ENCODE data around the gene TMPRSS4.

The TMPRSS4 gene

DNA sequence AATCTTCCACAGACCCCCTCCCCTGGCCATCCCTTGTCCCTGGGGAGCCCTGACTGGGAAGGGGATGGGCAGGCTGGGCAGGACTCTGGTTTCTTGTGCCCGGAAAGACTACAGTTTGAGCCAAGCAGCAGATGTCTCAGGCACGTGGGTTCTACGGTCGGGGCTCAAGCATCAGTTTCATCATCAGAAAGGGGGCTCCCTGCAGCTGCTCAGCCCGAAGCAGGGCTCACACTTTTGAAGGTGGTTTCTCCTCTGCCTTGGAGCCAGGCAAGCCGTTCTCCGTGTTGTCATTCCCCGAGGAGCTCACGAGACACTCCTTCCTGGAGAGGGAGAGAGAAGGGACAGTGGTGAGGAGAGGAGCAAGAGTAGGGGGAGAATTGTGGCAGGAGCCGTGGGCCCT is 59.9 kb downstream of the TMPRSS4 start:
- DNase-seq, result no peak

DNA sequence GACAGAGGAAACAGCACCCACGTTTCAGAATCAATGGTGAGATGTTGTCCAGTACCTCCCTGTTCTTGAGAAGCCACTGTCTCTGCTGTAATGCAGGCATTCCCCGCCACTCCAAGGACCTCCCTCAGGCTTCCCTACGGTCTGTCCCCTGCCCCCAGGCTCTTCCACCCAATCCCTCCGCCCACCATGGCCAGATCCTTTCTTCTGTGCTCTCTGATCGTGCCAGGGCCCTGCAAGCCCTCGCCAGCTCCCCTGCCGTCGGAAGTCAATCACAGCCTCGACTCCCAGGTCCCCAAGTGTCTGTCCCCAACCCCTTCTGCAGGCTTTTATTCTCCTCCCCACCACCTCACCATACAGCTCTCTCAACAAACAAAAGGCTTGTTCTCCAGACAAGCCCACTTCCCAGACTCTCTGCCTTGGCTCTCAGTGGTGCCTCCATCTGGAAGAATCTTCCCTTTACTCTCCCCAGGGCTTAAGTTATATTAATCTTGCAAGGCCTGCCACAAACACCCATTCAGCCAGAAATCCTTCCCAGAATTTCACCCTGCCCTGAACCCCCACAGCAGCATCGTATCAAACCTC is 62.1 kb downstream of the TMPRSS4 start:
- no peak for DNase-seq

DNA sequence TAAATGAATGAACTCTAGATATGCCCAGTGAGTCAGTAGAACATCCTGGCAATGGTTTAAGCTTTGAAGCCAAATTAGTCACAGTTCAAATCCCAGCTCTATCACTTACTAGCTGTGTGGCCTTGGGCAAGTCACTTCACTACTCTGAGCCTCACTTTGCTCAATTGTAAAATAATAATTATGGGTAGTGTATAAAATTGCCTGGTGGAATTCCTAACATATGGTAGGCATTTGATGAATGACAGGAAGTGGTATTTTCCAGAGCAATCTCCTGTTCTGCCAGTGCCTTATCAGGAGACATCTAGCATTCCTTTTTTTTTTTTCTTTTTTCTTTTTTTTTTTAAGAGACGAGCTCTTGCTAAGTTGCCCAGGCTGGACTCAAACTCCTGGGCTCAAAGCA is 62.7 kb downstream of the TMPRSS4 start:
- DNase-seq, result no peak

DNA sequence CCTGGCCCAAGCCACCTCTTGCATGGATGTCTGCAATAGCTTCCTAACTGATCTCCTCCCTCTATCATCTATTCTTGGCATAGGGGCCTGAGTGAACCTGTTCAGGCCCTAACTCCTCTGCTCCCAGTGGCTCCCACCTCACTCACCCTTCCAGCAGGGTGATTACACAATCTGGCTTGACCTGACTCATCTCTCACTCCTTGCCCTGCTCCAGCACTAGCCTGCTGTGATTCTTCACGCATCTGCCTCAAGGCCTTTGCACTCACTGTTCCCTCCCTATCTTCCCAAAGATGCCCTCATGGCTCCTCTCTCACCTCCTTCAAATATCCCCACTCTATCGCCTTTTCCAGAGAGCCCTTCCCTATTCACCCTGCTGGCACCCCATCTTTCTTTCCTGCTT is 65.2 kb downstream of the TMPRSS4 start:
- DNase-seq, result no peak

DNA sequence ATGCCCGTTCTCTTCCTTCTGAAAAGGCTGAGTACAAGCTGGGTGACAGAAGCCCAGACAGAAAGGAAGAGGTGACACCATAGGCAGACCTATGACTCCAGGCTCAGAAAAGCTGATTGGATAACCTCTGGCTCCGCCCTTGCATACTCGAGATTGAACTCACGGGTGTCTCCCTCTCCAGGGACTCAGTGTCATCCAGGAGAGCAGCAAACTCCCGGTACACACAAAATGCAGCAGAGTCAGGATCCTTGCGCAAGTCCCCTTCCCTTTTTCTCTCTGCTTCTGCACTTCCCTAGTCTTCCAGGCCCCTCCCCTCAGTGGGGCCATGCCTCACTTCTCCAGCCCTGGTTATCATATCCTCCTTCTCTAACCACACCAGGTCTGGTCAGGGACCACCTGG is 65.9 kb downstream of the TMPRSS4 start:
- DNase-seq, result no peak

DNA sequence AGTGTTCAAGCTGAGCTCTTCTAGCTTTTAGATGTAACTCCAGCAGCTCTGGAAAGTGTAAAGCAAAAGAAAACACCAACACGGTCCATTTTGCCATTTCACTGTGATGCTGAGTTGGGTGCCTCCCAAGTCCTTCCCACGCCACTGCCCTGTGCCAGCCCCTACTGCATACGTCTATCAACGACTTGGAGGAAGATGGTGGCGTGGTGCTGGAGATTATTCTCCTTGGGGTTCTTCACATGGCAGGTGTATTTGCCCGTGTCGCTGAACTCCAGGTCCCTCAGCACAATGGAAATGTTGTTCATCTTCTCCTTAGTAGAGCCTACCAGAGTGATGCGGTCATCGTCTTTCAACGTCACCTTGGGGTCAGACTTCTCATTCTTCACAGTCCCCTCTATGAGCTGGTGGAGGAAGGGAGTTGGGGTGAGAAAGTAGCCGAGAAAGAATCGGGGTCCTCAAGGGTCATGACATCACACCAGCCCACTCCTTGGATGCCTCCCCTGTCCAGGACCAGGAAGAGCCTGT is 66.8 kb downstream of the TMPRSS4 start:
- no peak for DNase-seq

DNA sequence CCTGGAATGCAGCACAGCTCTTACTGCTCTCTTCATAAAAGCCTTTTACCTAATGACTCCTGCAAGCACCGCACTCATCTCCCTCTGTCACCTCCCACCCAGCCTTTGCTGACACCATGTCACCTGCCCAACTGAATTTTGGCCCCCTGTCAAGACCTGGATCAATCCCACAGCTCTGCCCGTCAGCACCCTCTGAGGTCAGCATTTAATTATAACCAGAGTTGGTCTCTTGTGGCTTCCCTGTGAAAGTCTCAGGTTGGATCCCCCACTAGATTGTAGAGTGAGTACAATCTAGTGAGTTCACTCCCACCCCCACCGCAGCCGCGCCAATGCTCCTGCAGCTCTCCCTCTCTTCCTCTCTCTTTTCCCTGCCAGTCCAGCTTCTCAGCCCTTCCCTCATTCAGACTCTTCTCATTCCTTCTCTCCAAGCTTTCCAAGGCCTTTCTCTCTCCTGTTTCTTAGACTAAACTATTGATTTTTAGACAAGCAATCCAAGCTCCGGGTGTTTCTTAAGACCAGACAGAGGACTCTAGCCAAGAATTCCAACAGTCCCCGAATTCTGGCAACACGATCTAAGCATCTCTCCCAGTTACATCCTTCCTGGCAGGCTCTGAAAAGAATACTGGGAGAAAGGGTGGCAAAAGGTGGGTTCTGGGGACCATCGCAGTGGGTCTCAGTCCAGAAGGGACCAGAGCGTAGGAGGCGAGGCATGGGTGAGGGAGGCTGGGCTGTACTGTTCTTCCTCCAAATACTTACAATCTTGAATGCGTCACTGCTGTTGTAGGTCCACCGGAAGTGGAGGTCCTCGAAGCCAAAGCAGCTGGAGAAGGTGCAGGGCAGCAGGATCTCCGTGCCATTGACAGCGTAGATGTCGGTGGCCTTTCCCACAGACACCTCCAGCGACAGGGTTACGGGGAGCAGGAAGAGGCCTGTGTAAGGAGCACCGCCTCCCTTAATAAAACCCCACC is 67.7 kb downstream of the TMPRSS4 start:
- no peak for DNase-seq

DNA sequence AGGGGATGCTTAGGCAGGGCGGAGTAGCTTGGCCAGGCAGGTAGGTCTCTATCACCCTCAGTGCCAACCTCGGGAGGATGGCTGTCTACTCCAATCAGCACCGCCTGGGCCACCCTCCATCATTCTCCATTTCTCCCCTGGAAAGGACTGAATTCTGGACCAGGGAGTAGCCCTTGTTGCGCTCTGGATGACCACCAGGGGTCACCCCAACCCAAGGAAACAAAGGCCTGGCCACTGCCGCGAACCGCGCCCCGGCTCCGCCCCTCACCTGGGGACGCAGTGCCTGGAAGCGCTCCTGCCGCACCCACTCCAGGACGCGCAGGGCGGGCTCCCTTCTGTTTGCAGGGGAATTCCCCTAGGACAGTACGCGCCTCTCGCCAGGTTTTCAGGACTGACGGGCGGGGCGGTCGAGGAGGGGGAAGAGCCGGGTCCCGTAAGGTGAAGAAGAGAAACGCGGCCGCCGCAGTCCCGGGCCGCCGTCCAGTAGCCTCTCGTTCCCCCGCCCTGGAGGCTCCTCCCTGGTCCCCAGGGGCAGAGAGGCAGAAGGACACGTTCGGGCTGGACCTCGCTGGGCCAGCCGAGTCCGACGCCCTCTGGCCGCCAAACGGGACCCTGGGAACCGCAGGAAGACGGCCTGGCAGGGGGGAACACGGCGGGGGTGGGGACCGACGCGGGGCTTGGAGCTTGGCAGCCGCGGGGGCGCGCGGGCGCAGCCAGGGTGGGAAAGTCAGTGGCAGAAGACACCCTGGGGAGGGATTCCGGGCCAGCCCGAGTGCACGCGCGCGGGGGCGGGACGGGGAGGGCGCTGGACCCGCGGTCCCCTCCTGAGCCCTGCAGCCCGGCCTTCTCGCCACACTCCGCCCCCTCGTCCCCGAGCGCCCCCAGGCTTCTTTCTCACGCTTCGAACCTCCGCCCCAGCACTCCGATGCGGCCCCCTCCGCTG is 68.7 kb downstream of the TMPRSS4 start:
- peak; percentile 91 to 92 for DNase-seq

DNA sequence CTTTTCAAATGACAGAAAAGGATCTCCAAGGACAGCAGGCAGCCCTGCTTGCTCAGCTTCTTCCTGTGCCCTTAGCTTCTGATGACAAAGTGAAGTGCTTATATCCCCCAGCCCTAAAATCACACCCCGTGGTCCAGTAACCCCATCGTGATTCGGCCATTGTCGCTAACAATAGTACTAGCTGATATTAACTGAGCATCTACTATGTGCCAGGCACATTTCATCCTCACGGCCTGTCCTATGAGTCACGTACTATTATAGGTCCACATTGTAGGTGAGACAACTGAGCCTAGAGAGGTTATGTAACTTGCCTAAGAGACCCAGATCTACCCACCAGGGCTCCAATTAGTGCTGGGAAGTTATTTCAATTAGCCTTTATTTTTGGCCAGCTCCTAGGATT is 69.7 kb downstream of the TMPRSS4 start:
- DNase-seq, result no peak

DNA sequence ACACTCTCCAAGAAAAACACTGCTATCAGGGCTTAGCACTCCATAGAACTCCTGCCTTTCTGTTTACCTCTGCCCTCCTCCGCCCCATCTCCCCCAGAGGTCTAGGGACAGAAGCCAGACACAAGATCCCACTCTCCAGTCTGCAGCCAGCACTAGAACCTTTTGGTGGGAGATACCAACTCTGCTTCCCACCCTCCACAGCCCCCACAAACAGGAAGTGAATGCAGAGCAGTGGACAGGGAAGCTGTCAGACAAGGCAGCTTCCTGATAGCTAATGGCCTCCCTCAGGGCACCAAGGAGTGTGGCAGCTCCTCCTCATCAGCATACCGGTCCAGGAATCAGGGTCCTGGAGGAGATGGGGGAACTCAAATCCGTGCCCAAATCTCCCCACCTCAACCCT is 70.6 kb downstream of the TMPRSS4 start:
- DNase-seq, result no peak

DNA sequence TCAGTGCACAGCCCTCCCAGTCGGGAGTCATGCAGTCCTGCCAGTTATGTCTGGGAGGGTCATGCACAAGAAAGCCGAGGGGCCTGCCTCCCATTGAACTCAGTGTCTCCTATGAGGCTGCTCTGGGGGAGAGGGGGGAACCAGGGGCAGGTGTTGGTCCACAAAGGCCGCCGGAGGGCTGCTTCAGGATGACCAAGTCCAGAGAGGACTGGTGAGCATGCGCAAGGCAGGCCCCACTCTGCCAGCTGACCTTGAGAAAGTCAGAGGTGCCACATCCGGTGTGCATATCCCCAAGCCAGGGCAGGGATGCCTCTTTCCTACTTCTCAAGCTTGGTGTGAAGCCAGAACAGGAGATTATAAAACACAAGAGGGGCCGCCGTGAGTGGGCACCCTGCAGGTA is 71.4 kb downstream of the TMPRSS4 start:
- DNase-seq, result no peak

DNA sequence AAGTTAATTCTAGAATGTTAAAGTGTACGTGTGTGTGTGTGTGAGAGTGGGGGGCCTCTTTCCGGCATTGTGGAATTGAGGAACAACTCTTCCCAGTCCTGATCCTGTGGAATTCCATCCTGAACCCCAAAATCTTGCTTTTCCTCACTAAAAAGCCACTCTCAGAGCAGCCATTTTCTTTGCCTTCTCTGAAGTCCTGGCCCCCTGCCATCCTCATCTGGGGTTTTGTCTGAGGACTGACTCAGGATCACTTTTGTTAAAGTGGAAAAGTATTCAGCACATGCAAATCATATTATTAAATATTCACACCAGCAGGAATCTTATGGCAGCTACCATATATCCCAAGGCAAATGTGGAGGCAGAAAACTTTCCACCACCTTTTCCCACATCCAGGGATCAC is 72.0 kb downstream of the TMPRSS4 start:
- DNase-seq, result no peak

DNA sequence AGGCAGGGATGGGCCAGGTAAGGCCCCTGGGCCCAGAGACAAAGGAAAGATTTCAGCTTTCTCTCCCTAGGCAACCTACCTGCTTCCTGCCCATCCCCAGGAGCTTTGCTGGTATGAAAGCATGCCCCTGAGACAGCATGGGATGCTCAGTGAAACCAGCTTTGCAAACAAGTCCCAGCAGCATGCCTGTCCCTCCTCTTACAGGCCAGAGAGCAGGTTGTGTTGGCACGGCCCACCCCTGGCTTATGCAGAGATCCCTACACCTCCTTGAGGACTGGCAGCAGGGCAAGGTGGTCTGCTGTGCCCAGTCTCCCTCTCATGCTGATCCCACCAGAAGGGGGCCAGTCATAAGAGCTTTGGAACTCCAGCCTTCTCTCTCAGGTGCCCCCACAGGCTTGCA is 72.6 kb downstream of the TMPRSS4 start:
- DNase-seq, result no peak

DNA sequence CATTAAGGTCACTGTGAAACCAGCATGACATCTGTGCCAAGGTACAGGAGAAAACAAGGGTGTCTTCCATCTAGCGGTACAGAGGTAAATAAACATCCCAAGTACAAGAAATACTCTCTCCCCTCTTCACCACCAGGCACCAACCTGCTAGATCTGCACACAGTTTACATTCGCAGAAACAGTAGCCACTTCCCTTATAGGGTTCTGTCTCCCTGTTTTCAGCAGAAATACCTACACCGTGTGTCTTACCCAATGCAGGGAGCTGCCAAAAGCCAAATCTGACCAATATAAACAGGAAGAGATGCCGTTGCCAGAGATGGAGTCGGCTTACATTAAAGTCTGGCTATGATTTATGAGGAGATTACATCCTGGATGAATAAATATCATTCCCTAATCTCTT is 74.6 kb downstream of the TMPRSS4 start:
- DNase-seq, result no peak

DNA sequence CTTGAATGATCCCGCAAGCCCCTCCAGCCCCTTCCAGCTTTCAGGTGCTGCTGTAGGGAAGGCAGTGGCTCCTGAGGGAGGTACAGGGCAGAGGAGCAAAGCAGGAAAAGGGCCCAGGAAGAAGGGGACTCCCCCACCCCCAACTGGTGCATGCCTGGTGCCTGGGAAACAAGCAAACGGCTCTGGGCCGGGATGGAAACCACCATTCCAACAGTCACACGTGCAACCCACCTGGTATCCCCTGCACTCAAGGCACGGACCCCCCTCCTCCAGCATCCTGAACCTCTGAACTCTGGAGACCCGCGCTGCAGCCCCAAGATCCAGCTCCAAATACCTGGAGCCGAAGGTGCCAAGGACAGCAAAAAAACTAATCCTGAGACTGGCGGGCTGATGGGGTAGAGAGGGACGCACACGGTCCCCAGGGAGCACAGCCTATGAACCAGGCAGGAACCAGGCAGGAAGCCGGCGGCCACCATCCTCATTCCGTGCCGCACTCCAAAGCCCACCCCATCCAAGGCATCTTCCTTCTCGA is 75.2 kb downstream of the TMPRSS4 start:
- no peak for DNase-seq

DNA sequence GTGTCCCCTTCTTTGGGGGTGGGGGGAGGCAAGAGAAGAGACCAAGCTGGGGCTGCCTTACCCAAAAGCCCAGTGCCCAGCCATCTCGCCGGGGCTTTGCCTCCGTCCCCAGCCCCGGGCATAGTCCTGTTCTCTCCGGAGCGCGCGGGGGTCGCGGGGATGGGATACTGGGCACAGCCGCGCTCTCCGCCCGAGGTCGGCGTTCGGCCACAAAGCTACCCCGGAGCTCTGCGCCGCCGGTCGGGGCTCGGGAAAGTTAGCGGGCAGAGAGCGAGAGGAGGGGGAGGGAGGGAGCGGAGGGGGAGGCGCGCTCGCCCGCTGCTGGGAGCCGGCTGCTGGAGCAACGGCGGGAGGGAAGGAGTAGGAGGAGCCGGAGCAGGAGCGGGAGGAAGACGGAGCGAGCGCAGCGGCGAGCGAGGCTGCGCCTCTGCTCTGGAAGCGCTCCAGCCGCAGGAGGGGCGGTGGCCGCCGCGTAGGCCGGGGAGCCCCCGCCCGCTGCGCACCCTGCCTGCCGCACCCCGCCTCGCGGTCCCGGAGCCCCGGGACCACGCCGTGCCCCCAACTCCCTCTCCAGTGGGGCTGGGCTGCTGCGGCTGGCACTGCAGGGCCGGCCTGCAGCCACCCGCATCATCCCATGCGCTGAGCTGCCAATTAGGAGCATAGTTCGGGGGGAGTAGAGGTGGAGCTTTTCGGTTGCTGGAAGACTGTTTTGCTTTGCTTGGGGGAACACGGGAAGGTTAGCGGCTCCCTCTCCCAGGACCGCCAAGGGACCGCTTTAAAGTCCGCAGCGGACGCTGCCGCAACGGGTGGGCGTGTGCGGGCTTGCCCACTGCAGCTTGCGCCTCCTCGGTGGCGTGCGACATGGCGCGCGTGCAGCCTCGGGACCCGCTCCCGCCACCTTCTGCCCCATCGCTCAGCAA is 75.9 kb downstream of the TMPRSS4 start, which contains the start of gene SCN4B:
SCN4B (minus strand) TSS at position 272 of the 920 bp plus-strand sequence; CDS start at position 122, 150 bp downstream.
- DNase-seq, result no peak

DNA sequence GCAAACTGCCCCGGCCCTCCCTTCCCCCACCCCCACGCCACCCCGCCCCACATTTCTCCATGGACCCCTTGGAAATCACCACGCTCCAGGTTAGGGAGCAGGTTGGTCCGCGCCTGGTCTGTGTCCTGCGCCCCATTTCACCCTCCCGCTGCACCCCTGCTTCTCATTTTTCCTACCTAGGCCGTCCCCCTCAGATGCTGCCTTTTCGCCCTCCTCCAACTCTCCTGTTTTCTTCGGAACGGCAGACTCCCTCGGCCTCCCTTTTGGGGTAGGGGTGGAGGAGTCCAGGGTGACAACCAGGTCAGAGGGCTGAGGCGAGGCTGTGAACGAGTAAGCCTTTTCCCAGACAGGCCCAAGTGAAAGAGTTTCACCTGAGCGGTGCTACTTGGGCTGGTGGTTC is 76.6 kb downstream of the TMPRSS4 start:
- DNase-seq, result no peak

DNA sequence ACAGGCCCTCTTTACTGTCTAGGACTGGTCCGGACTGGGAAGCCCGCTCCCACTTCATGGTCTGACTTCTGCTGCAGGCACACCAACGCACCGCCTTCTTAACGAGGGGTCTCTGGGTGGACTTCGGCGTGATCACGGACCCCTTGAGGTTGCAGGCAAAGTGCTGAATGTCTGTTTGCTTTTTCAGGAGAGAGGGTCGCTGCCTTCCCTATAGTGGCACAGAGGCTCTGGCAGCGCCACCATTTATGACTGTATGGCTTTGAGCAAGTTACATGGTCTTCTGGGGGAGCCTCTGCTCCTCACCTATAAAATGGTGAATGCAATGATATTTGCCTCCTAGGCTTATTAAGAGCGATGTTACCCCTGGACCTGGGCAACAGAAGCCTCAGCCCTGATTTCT is 77.1 kb downstream of the TMPRSS4 start:
- no peak for DNase-seq

DNA sequence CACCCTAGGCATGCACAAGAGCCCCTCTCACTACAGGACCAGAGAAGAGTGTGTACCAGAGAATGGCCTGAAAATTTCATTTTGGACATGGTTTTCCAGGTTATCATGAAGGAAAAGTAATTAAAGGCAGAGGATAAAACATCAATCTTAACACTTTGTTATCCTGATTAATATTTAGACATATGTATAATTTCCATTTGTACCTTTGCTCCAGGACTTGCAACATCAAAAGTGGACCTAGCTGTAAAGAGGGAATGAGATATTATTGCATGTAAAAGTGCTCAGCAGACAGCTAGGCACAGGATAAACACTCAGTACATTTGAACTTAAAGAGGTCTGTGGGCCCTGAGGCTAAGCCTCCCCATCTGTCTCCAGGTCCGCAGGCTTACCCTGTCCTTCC is 77.8 kb downstream of the TMPRSS4 start:
- no peak for DNase-seq

DNA sequence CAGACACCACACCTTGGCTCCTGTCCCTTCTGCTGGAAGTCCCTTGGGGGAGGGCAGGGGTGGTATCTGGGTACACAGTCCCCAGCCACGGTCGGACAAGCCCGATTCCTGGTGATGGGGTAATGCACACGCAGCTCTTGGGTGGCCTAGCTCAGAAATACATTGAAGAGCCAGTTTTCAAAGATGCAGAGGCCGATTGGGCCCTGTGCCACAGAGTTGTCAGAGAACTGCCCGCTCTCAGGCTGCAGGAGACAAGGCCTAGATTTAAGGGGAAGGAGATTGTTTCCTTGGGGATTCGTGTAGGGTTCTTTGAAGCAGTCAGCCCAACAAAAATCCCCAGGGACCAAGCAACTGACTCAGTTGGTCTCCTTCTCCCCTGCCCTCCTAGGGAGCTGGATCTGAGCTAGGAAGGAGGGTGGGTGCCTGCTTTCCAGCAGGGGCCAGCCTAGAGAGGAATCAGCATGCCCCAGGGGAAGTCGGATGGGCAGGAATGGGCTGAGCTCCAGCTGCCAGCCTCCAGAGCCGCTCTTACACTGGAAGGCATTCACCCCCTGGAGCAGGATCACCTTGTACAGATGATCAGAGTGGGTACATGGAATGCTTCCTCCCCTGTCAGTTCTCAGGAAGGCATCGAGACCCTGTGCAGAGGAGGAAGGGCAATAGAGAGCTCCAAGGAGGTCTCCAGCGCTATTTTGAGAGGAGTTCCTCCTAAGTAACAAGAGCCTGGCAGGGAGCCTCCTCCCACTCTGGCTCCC is 79.1 kb downstream of the TMPRSS4 start:
- DNase-seq, result no peak
